Esophagus muscularis mucosa (tissue), 4 donors: ENCODE data around the gene HS3ST5. TPM values are rescaled to one million over a fixed set of nuclear protein-coding genes. Genes with fewer than 3 reads are reported as not detected.

Experiments
- DNase-seq: peaks from one replicate; pipeline ENCODE4 v3.0.0-alpha.2; 2017; ENCODE audit errors: extremely low spot score
- H3K27ac ChIP-seq, 4 donors: fragments of 200-600 bp; sonication (generic); replicated peaks in 1 of 4; 1 replicate in 3 of 4; 2 replicates in 1 of 4; pipeline ENCODE4 v1.5.1; 2016 to 2019; ENCODE audit warnings: mild to moderate bottlenecking in 1 of 4
- H3K27me3 ChIP-seq, 4 donors: fragments of 200-600 bp; sonication (generic); one replicate each; pipeline versions ENCODE4 v1.5.1 to v1.6.0; 2016 to 2019
- H3K36me3 ChIP-seq, 4 donors: fragments of 200-600 bp; sonication (generic); one replicate each; pipeline ENCODE4 v1.5.1; 2016 to 2019
- H3K4me1 ChIP-seq, 4 donors: fragments of 200-600 bp; sonication (generic); one replicate each; pipeline ENCODE4 v1.5.1; 2016 to 2019
- H3K4me3 ChIP-seq, 4 donors: fragments of 200-600 bp; sonication (generic); 1 replicate in 2 of 4; 2 replicates in 2 of 4; pipeline ENCODE4 v1.5.1; 2016 to 2019; ENCODE audit warnings: mild to moderate bottlenecking in 4 of 4, moderate library complexity in 1 of 4
- H3K9me3 ChIP-seq, 4 donors: fragments of 200-600 bp; sonication (generic); 1 replicate in 3 of 4; 2 replicates in 1 of 4; pipeline ENCODE4 v1.5.1; 2016 to 2019
- CTCF ChIP-seq, 3 experiments: fragments of 200-600 bp in 2 of 3; fragments of 450-650 bp in 1 of 3; sonication (generic) in 2 of 3; IDR thresholded peaks; one replicate each; pipeline ENCODE4 v1.5.1; 2017 to 2019; ENCODE audit warnings: antibody characterized with exemption in 3 of 3, mild to moderate bottlenecking in 2 of 3, moderate library complexity in 1 of 3
- EP300 ChIP-seq: sonication (generic); formaldehyde crosslinking; IDR thresholded peaks from one replicate; pipeline ENCODE4 v1.6.1; 2017; ENCODE audit warnings: antibody characterized with exemption
- POLR2A ChIP-seq: fragments of 450-650 bp; IDR thresholded peaks from one replicate; pipeline ENCODE4 v1.6.1; 2017; ENCODE audit warnings: antibody characterized with exemption, moderate library complexity, mild to moderate bottlenecking, low read depth
- POLR2AphosphoS5 ChIP-seq, 2 donors: sonication (generic); formaldehyde crosslinking; IDR thresholded peaks; one replicate each; pipeline ENCODE4 v1.6.1; 2017; ENCODE audit warnings: antibody characterized with exemption in 2 of 2
- WGBS: methylation state at CpG from one replicate; pipeline ENCODE4 v1.1.5; 2018; 5-methylcytosine and 5-hydroxymethylcytosine counted together
- intact Hi-C: fragments of 100-400 bp; cut with DNase I; formaldehyde crosslinking; loops from one replicate; pipeline ENCODE4 v1.15.1; 2023
- total RNA-seq, 4 donors: library from RNA; depleted of rRNA; stranded (reverse); fragments of >200 nt; gene quantifications; one replicate each; pipeline versions ENCODE4 v1.1.0 to v1.2.1, GENCODE V29; 2016

Gene HS3ST5
- total RNA-seq, 4 donors from 2014 or later: 0.13 to 0.33 TPM; not detected in 2

DNA sequence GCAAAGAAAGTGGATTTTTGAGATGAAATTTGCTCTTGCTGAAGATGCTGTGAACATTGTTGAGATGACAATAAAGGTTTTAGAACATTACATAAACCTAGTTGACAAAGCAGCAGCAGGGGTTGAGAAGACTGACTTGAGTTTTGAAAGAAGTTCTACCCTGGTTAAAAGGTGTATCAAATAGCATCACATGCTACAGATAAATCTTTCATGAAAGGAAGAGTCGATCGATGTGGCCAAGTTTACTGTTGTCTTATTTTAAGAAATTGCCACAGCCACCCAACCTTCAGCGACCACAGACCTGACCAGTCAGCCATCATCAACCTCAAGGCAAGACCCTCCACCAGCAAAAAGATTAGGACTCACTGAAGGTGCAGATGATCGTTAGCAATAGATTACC, 155.3 kb downstream of the HS3ST5 start:
- H3K9me3 ChIP-seq: no peaks in the 10 kb centered on the region
- H3K27ac ChIP-seq: no peak overlapping the region
- WGBS: 92% methylated on average over 4 of the region's 4 CpGs
- no peaks in the 10 kb centered on the region for H3K4me1 ChIP-seq
- TF ChIP-seq CTCF (IDR thresholded peaks at IDR 0.05) (no peak), POLR2AphosphoS5 (IDR thresholded peaks at IDR 0.05) (no peak), EP300 (no peak), POLR2A (no peak)
- H3K36me3 ChIP-seq: no peaks in the 10 kb centered on the region
- H3K4me3 ChIP-seq: no peak overlapping the region
- intact Hi-C loops: no loop called here
- no peaks in the 10 kb centered on the region for H3K27me3 ChIP-seq
- DNase-seq: no peak

DNA sequence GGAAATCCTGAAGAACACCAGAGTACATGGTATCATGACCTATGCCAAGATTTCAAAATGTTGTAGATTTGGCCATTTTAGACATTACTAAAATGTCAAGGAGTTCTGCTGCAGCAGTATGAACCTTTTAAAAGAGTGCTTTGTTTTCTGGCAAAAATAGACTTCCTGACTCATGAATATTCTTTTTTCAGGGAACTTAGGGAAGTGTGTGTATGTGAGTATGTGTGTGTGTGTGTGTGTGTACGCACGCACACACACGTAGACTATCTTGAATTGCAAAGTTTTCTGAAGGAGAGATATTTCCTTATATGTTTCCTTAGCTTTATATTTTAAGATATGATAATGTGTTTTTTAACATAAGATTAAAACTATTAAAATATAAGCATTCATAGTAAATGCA, 161.2 kb downstream of the HS3ST5 start:
- Histone ChIP-seq H3K4me3 (no peak overlapping the region), H3K4me1 (no peaks in the 10 kb centered on the region), H3K27me3 (no peaks in the 10 kb centered on the region), H3K9me3 (no peaks in the 10 kb centered on the region), H3K27ac (no peak overlapping the region), H3K36me3 (no peaks in the 10 kb centered on the region)
- no peak for DNase-seq
- WGBS: 66% methylated on average over 3 of the region's 3 CpGs
- intact Hi-C loops: no loop called here
- TF ChIP-seq POLR2A (no peak), EP300 (no peak), CTCF (IDR thresholded peaks at IDR 0.05) (no peak), POLR2AphosphoS5 (IDR thresholded peaks at IDR 0.05) (no peak)

- H3K36me3 ChIP-seq: no peaks in the 10 kb centered on the region
- no peak for DNase-seq
- no peaks in the 10 kb centered on the region for H3K27me3 ChIP-seq
- TF ChIP-seq EP300 (no peak), POLR2A (no peak), POLR2AphosphoS5 (IDR thresholded peaks at IDR 0.05) (no peak), CTCF (IDR thresholded peaks at IDR 0.05) (no peak)
- no peaks in the 10 kb centered on the region for H3K9me3 ChIP-seq
- no peaks in the 10 kb centered on the region for H3K4me1 ChIP-seq
- intact Hi-C loops: no loop called here
- H3K4me3 ChIP-seq: no peak overlapping the region
- no peak overlapping the region for H3K27ac ChIP-seq
- 94% methylated on average over 1 of the region's 1 CpG for WGBS
Measured at GRCh38 chr6:114179411-114179810, 163.4 kb downstream of the HS3ST5 start.

DNA sequence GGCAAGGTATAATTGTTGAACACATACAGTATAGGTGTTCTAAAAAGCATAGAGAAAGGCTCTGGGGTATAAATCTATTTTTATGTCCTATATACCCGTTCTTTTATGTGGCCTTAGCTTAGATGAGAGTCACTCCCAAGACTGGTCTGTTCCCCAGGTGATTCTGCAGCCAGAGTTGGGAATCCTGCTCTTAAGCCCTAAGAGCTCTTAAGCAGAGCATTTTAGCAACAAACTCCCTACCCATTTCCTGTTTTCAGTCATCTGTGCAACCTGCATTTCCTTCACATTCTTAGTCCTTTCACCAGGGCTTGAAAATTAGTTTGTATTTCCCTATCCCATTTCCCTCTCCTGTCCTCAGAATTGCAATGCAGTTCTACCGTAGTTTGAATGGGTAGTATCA, 166.1 kb downstream of the HS3ST5 start:
- 78% methylated on average over 2 of the region's 2 CpGs for WGBS
- Histone ChIP-seq H3K36me3 (no peaks in the 10 kb centered on the region), H3K27ac (no peak overlapping the region), H3K27me3 (no peaks in the 10 kb centered on the region), H3K9me3 (no peaks in the 10 kb centered on the region), H3K4me3 (no peak overlapping the region), H3K4me1 (no peaks in the 10 kb centered on the region)
- no peak for DNase-seq
- TF ChIP-seq CTCF (IDR thresholded peaks at IDR 0.05) (no peak), EP300 (no peak), POLR2A (no peak), POLR2AphosphoS5 (IDR thresholded peaks at IDR 0.05) (no peak)
- intact Hi-C loops: no loop called here

DNA sequence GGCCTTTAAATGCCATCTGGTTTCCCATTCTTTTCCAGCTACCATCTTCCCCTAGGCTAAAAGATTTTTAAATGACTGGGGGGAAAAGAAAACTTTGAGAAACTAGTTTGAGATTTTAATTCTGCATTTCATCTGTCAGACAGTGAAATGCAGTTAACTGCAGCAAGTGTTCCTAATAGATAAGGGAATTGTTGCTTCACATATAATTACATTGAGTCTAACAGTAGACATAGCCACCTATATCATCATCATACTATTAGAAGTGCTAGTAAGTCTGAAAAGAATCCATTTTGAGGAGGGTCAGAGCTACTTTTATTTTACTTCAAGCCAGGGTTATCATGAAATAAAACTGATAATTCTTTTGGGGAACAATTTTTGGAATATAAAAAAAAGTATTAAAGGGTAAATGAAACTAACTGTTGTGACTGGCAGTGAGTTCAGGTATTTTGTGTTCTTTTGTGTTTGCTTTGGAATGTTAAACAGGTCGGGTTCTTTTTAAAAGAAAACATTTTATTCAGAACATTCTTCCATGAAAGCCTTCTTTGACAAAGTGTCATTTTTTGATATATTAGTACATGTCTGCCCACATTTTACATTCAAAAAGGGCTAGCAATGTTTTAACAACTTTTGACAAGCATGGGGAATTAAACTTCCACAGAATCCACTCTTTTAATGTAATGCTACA, 170.1 kb downstream of the HS3ST5 start:
- Histone ChIP-seq H3K4me1 (no peaks in the 10 kb centered on the region), H3K4me3 (no peak overlapping the region), H3K9me3 (no peaks in the 10 kb centered on the region), H3K36me3 (no peaks in the 10 kb centered on the region), H3K27me3 (no peaks in the 10 kb centered on the region), H3K27ac (no peak overlapping the region)
- TF ChIP-seq POLR2AphosphoS5 (IDR thresholded peaks at IDR 0.05) (no peak), CTCF (IDR thresholded peaks at IDR 0.05) (no peak), POLR2A (no peak), EP300 (no peak)
- intact Hi-C loops: no loop called here
- no peak for DNase-seq
- WGBS: 60% methylated on average over 1 of the region's 1 CpG
